Measurements from ENCODE around the gene AOX1. TPM values are rescaled to one million over a fixed set of nuclear protein-coding genes. Genes with fewer than 3 reads are reported as not detected.

The AOX1 gene
- total and polyA plus RNA-seq, 8 donors: 17.8 to 181 (median 120) TPM

GRCh38 chr2:200613692-200614091 is 27.9 kb downstream of the AOX1 start:
- 87% methylated on average over 4 of the region's 4 CpGs for WGBS, 2 donors
- intact Hi-C loops (cut with DNase I): no loop called here
- no peak for ATAC-seq

GRCh38 chr2:200614249-200614648 is 28.4 kb downstream of the AOX1 start:
- Histone ChIP-seq H3K9me3 (no peaks in the 10 kb centered on the region), H3K27ac (no peak overlapping the region), H3K4me3 (no peak overlapping the region), H3K36me3 (peaks cover 2 to 42% (median 3%) of the 10 kb centered on the region in 3 donors), H3K27me3 (no peaks in the 10 kb centered on the region), H3K4me1 (peaks cover 14 to 34% (median 30%) of the 10 kb centered on the region in 3 donors)
- no peak for ATAC-seq
- 81 to 83% methylated on average over 2 of the region's 2 CpGs for WGBS, 2 donors
- TF ChIP-seq CTCF (IDR thresholded peaks at IDR 0.05): no peak
- no peak for FAIRE-seq
- intact Hi-C loops (cut with DNase I): no loop called here
- no peak for DNase-seq

More at GRCh38 chr2:200613692-200614091, 27.9 kb downstream of the AOX1 start:
- Histone ChIP-seq H3K9me3 (no peaks in the 10 kb centered on the region), H3K36me3 (peaks cover 4 to 44% (median 8%) of the 10 kb centered on the region in 3 donors), H3K4me1 (peaks cover 10 to 29% (median 24%) of the 10 kb centered on the region in 3 donors), H3K27me3 (no peaks in the 10 kb centered on the region), H3K4me3 (no peak overlapping the region), H3K27ac (no peak overlapping the region)
- DNase-seq (peak in 2 of 6 donors; percentile 33 to 63), FAIRE-seq (no peak)
- no peak for TF ChIP-seq CTCF (IDR thresholded peaks at IDR 0.05)

GRCh38 chr2:200615247-200615646 is 29.4 kb downstream of the AOX1 start:
- no peak for FAIRE-seq

GRCh38 chr2:200616193-200616592 is 30.4 kb downstream of the AOX1 start:
- intact Hi-C loops (cut with DNase I): no loop called here
- Histone ChIP-seq H3K9me3 (no peaks in the 10 kb centered on the region), H3K27ac (peak overlapping the region in 2 of 4 donors; percentile 5 to 26), H3K36me3 (peaks cover 0 to 30% (median 0%) of the 10 kb centered on the region in 3 donors), H3K4me3 (no peak overlapping the region), H3K27me3 (no peaks in the 10 kb centered on the region), H3K4me1 (peaks cover 15 to 39% (median 31%) of the 10 kb centered on the region in 3 donors)
- 24 to 30% methylated on average over 5 of the region's 5 CpGs for WGBS, 2 donors
- no peak for TF ChIP-seq CTCF (IDR thresholded peaks at IDR 0.05)
- no peak for FAIRE-seq
- peak in 4 of 6 donors; percentile 28 to 49 (median 34) for DNase-seq
- ATAC-seq: peak; percentile 70 to 84 (median 78)

More at GRCh38 chr2:200615247-200615646, 29.4 kb downstream of the AOX1 start:
- no peak for TF ChIP-seq CTCF (IDR thresholded peaks at IDR 0.05)
- H3K27ac ChIP-seq: peak overlapping the region in 1 of 4 donors; percentile 14
- H3K9me3 ChIP-seq: no peaks in the 10 kb centered on the region
- H3K36me3 ChIP-seq: peaks cover 0 to 39% (median 0%) of the 10 kb centered on the region in 3 donors
- DNase-seq: no peak
- no peaks in the 10 kb centered on the region for H3K27me3 ChIP-seq
- 88 to 96% methylated on average over 1 of the region's 1 CpG for WGBS, 2 donors
- peaks cover 15 to 39% (median 31%) of the 10 kb centered on the region in 3 donors for H3K4me1 ChIP-seq
- H3K4me3 ChIP-seq: no peak overlapping the region
- peak; percentile 13 to 61 (median 24) for ATAC-seq
- intact Hi-C loops (cut with DNase I): no loop called here

DNA sequence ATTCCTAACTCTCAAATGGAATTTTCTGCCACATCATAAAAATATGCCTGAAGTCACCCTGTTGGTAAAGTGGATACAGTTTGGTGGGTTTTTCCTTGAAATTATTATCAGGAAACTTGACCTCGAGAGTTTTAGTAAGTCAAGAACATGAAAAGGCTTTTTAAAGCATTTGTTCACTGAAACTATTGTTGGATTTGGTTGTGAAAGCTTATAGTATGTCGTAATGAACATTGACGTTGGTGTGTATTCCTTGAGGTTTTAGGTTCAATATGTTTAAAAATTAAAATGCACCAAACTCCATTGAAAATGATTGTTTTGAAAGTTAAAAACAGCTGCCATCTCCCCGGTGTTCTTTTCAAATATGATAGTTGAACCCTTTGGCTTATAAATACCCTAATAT is 30.8 kb downstream of the AOX1 start:
- WGBS, 2 donors: 67 to 84% methylated on average over 4 of the region's 4 CpGs
- FAIRE-seq: no peak

More for the DNA sequence above, 30.8 kb downstream of the AOX1 start:
- Histone ChIP-seq H3K4me3 (no peak overlapping the region), H3K9me3 (no peaks in the 10 kb centered on the region), H3K27me3 (no peaks in the 10 kb centered on the region), H3K27ac (peak overlapping the region in 1 of 4 donors; percentile 26), H3K36me3 (peaks cover 0 to 25% (median 0%) of the 10 kb centered on the region in 3 donors), H3K4me1 (peaks cover 15 to 39% (median 31%) of the 10 kb centered on the region in 3 donors)
- no peak for TF ChIP-seq CTCF (IDR thresholded peaks at IDR 0.05)
- intact Hi-C loops (cut with DNase I): no loop called here
- no peak for DNase-seq
- ATAC-seq: no peak

Data from pancreas (tissue), 10 donors.